Left lung (tissue), 10 donors: ENCODE results near the gene PLCL2. TPM values are rescaled to one million over a fixed set of nuclear protein-coding genes. Genes with fewer than 3 reads are reported as not detected.

ENCODE experiments used
- ATAC-seq: fragments of 200-7000 bp; cut with Tn5 transposase; one replicate; pipeline ENCODE4 v1.9.1; 2020; ENCODE audit warnings: moderate library complexity
- DNase-seq, 4 donors: peaks; one replicate each; pipeline ENCODE4 v3.0.0-alpha.2; 2013 to 2020
- H3K27ac ChIP-seq, 2 donors: fragments of 200-600 bp; sonication (generic) in 1 of 2; one replicate each; pipeline versions ENCODE4 v1.5.0 to v1.8.0; 2020 to 2021
- H3K27me3 ChIP-seq, 2 donors: fragments of 200-600 bp; sonication (generic) in 1 of 2; one replicate each; pipeline versions ENCODE4 v1.5.0 to v1.8.0; 2020 to 2021
- H3K36me3 ChIP-seq, 2 donors: fragments of 200-600 bp; sonication (generic) in 1 of 2; one replicate each; pipeline versions ENCODE4 v1.5.0 to v1.8.0; 2020 to 2021
- H3K4me1 ChIP-seq, 2 donors: fragments of 200-600 bp; one replicate each; pipeline ENCODE4 v1.8.0; 2021
- H3K4me3 ChIP-seq, 2 donors: fragments of 200-600 bp; sonication (generic) in 1 of 2; one replicate each; pipeline versions ENCODE4 v1.5.0 to v1.8.0; 2020 to 2021; ENCODE audit warnings: mild to moderate bottlenecking in 1 of 2
- H3K9me3 ChIP-seq, 2 donors: fragments of 200-600 bp; sonication (generic) in 1 of 2; one replicate each; pipeline versions ENCODE4 v1.5.0 to v1.8.0; 2020 to 2021
- CTCF ChIP-seq, 2 donors: fragments of 200-600 bp; sonication (generic) in 1 of 2; IDR thresholded peaks; one replicate each; pipeline versions ENCODE4 v1.5.0 to v1.8.0; 2021; ENCODE audit warnings: antibody characterized with exemption in 2 of 2
- intact Hi-C, 2 donors: fragments of 100-400 bp; cut with DNase I; formaldehyde crosslinking; loops; one replicate each; pipeline versions ENCODE4 v1.11.2 to v1.14.2; 2022
- polyA plus RNA-seq, 6 donors: library from polyadenylated mRNA; unstranded; fragments of 120-200 nt; gene quantifications; one replicate each; pipeline ENCODE4 v1.2.1, GENCODE V29; 2013; ENCODE audit not compliant: insufficient read length in 6 of 6
- total RNA-seq, 2 donors: library from RNA; stranded (reverse); fragmentation: NEBNext Ultra II Directional; extraction: Animal tissue kit (Norgen Biotek cat#: 25700); gene quantifications; one replicate each; pipeline ENCODE4 v1.2.1, GENCODE V29; 2021
- donor health status: DM: no; HTN: yes; CAD: no.
- donor health status: DM: no; HTN: no; CAD: no.

The PLCL2 gene
- total and polyA plus RNA-seq, 8 donors = 7.8 to 15.7 (median 10.1) TPM

GRCh38 chr3:17054982-17055343, 170.2 kb downstream of the PLCL2 start:
- H3K9me3 ChIP-seq = peaks cover 0 to 4% of the 10 kb centered on the region in 2 donors
- peaks cover 0 to 7% of the 10 kb centered on the region in 2 donors for H3K4me1 ChIP-seq
- no peak for TF ChIP-seq CTCF (IDR thresholded peaks at IDR 0.05)
- no peaks in the 10 kb centered on the region for H3K36me3 ChIP-seq
- H3K4me3 ChIP-seq = no peak overlapping the region
- H3K27me3 ChIP-seq = no peaks in the 10 kb centered on the region
- DNase-seq = no peak
- intact Hi-C loops = no loop called here
- no peak overlapping the region for H3K27ac ChIP-seq
- no peak for ATAC-seq

DNA sequence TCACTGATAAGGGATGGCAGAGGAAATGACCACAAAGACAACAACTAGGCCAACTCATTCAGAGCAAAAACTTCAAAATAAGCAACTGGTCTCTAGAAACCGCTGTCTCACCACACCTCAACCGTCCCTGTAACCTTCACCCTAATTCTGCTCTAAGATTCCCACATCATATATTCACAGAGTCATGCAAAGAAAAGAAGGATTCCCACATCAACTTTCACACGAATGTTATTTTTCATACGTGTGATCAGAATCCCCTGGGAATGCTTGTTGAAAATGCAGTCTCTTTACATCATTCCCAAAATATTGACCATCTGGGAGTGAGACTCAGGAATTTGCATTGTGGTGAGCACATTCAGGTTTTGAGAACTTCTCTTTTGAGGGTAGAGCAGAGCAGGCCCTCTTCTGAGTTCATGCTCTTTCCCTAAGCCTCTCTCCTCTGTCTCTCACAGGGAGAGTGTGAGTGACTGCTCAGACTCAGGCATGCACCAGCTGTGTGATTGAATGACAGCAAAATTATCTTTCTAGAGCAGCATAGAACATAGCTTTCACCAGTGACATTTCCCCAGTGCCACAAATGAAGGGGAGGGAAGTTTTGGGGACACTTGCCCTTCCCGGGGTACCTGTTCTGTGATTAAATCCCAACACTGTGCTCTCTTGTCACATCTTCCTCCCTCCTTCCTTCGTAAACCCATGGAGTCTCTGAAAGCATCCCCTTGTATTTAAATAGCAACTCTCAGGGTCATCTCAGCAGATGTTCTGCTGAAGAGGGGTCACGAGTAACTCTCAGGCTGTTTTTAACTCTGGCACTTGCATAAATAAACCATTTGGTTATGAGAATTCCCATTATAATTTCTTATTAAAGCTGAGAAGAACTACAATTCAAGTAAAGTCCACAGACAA, 170.9 kb downstream of the PLCL2 start:
- intact Hi-C loops = no loop called here
- H3K27ac ChIP-seq = no peak overlapping the region
- ATAC-seq (no peak), DNase-seq (no peak)
- TF ChIP-seq CTCF (IDR thresholded peaks at IDR 0.05) = no peak
- H3K36me3 ChIP-seq = no peaks in the 10 kb centered on the region
- H3K4me1 ChIP-seq = peaks cover 0 to 6% of the 10 kb centered on the region in 2 donors
- H3K27me3 ChIP-seq = no peaks in the 10 kb centered on the region
- peaks cover 0 to 4% of the 10 kb centered on the region in 2 donors for H3K9me3 ChIP-seq
- no peak overlapping the region for H3K4me3 ChIP-seq

DNA sequence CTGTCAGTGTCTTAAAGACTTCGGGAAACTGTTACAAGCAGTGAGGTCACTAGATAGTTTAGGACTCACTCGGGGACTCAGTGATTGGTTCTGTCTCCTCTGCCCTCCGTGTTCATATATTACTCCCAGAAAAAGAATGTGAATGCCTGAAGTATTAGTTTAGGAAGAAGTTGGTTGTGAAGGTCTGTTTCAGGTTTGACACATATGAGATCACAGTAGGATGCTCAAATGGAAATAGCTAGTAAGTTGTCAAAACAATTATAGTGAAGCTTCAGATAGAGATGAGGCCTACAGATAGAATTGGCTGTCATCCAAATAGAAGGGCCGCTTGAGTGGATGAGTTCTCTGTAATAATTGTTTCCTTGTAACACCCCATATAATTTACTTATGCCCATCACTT, 172.6 kb downstream of the PLCL2 start:
- H3K27ac ChIP-seq = no peak overlapping the region
- ATAC-seq (no peak), DNase-seq (no peak)
- peaks cover 0 to 3% of the 10 kb centered on the region in 2 donors for H3K4me1 ChIP-seq
- H3K27me3 ChIP-seq = no peaks in the 10 kb centered on the region
- intact Hi-C loops = no loop called here
- no peaks in the 10 kb centered on the region for H3K36me3 ChIP-seq
- no peak overlapping the region for H3K4me3 ChIP-seq
- no peak for TF ChIP-seq CTCF (IDR thresholded peaks at IDR 0.05)
- H3K9me3 ChIP-seq = peaks cover 0 to 4% of the 10 kb centered on the region in 2 donors

DNA sequence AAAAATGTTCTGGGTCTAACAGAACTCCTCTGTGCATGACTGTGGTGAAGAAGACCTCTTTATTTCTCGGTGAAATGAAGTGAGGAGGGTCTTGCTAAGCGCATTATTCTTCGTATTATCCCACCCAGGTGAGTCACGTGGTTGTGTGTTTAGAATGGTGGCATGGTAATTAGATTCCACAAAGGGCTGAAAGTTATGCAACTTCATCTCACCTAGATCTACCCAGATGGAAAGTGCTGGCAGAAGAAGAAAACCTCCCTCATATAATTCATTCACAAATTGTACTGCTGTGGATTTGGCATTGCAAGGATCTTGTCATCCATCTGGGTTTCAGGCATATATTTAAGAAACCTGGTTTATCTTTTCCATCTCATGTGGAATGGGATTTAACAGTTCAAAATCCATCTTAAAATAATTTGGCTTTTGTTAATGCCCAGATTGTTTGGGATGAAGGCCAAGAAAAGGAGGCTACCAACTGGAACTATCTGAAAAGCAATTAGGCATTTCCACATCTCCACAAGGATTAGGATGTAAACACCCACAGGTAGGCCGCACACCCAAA, 175.3 kb downstream of the PLCL2 start:
- Histone ChIP-seq H3K36me3 (no peaks in the 10 kb centered on the region), H3K4me3 (no peak overlapping the region), H3K27me3 (no peaks in the 10 kb centered on the region), H3K4me1 (no peaks in the 10 kb centered on the region), H3K9me3 (no peaks in the 10 kb centered on the region), H3K27ac (no peak overlapping the region)
- DNase-seq (no peak), ATAC-seq (no peak)
- no peak for TF ChIP-seq CTCF (IDR thresholded peaks at IDR 0.05)
- intact Hi-C loops = no loop called here

- Histone ChIP-seq H3K9me3 (no peaks in the 10 kb centered on the region), H3K4me3 (no peak overlapping the region), H3K27me3 (no peaks in the 10 kb centered on the region), H3K36me3 (no peaks in the 10 kb centered on the region), H3K4me1 (no peaks in the 10 kb centered on the region), H3K27ac (no peak overlapping the region)
- TF ChIP-seq CTCF (IDR thresholded peaks at IDR 0.05) = no peak
- ATAC-seq (no peak), DNase-seq (no peak)
- intact Hi-C loops = no loop called here
Measured at GRCh38 chr3:17061005-17061404, 176.2 kb downstream of the PLCL2 start.
